ENCODE results near the gene NUPR1. TPM values are rescaled to one million over a fixed set of nuclear protein-coding genes. Genes with fewer than 3 reads are reported as not detected.

Gene NUPR1
- total RNA-seq, 2 experiments from 2014 or later: not detected

- no peak for TF ChIP-seq CTCF (IDR thresholded peaks at IDR 0.05)
- H3K36me3 Mint-ChIP-seq (ENCODE audit: low read depth): no peaks in the 10 kb centered on the region
- H3K27me3 Mint-ChIP-seq: no peaks in the 10 kb centered on the region
- H3K9me3 Mint-ChIP-seq: no peaks in the 10 kb centered on the region
- CTCF ChIA-PET: no interaction called here
- peaks cover 19% of the 10 kb centered on the region for H3K4me1 Mint-ChIP-seq (ENCODE audit: low read depth)
- ATAC-seq (no peak), DNase-seq (no peak)
- intact Hi-C loops (cut with micrococcal nuclease): no loop called here
- no peak overlapping the region for H3K4me3 Mint-ChIP-seq
- POLR2A ChIA-PET: no interaction called here
- no peak overlapping the region for H3K27ac Mint-ChIP-seq
Observed at GRCh38 chr16:28537964-28538732, 626 bp downstream of the NUPR1 start.

GRCh38 chr16:28537076-28537475 lies 1.7 kb downstream of the NUPR1 start:
- Mint-ChIP-seq H3K27ac (no peak overlapping the region), H3K27me3 (no peaks in the 10 kb centered on the region), H3K36me3 (ENCODE audit: low read depth) (no peaks in the 10 kb centered on the region), H3K4me3 (no peak overlapping the region), H3K4me1 (ENCODE audit: low read depth) (peaks cover 16% of the 10 kb centered on the region), H3K9me3 (no peaks in the 10 kb centered on the region)
- DNase-seq (no peak), ATAC-seq (no peak)
- no peak for TF ChIP-seq CTCF (IDR thresholded peaks at IDR 0.05)
- intact Hi-C loops (cut with micrococcal nuclease): no loop called here
- POLR2A ChIA-PET: no interaction called here
- CTCF ChIA-PET: no interaction called here

GRCh38 chr16:28534542-28535373 lies 4.0 kb downstream of the NUPR1 start:
- H3K4me3 Mint-ChIP-seq: no peak overlapping the region
- no peaks in the 10 kb centered on the region for H3K9me3 Mint-ChIP-seq
- intact Hi-C loops (cut with micrococcal nuclease): no loop called here
- H3K27me3 Mint-ChIP-seq: no peaks in the 10 kb centered on the region
- ATAC-seq (no peak), DNase-seq (no peak)
- no peak for TF ChIP-seq CTCF (IDR thresholded peaks at IDR 0.05)
- peaks cover 16% of the 10 kb centered on the region for H3K4me1 Mint-ChIP-seq (ENCODE audit: low read depth)
- H3K27ac Mint-ChIP-seq: peak overlapping the region; percentile 68
- ChIA-PET CTCF (interaction anchor here (1.4 kb wide), 1 partner anchor 13 kb away, joined by 4 read pairs; no protein-coding TSS in a partner anchor), POLR2A (interaction anchor here (0.9 to 1.1 kb wide), 2 partner anchors 11 to 19 kb away, joined by 3 read pairs; partner anchors contain the start of gene SGF29)
- H3K36me3 Mint-ChIP-seq (ENCODE audit: low read depth): no peaks in the 10 kb centered on the region

GRCh38 chr16:28532940-28533647 lies 5.7 kb downstream of the NUPR1 start:
- no peak for DNase-seq
- ATAC-seq: no peak
- no peaks in the 10 kb centered on the region for H3K9me3 Mint-ChIP-seq
- H3K4me1 Mint-ChIP-seq (ENCODE audit: low read depth): peaks cover 16% of the 10 kb centered on the region
- intact Hi-C loops (cut with micrococcal nuclease): no loop called here
- no peaks in the 10 kb centered on the region for H3K36me3 Mint-ChIP-seq (ENCODE audit: low read depth)
- ChIA-PET POLR2A (interaction anchor here (0.7 to 1.1 kb wide), 2 partner anchors 9 to 21 kb away, joined by 3 to 4 read pairs; no protein-coding TSS in a partner anchor), CTCF (interaction anchor here (1.0 to 1.4 kb wide), 2 partner anchors 9 to 15 kb away, joined by 3 to 4 read pairs; no protein-coding TSS in a partner anchor)
- no peak overlapping the region for H3K27ac Mint-ChIP-seq
- TF ChIP-seq CTCF (IDR thresholded peaks at IDR 0.05): no peak
- H3K4me3 Mint-ChIP-seq: no peak overlapping the region
- H3K27me3 Mint-ChIP-seq: no peaks in the 10 kb centered on the region

All from activated CD8-positive, alpha-beta T cell treated with anti-CD3 and anti-CD28 coated beads for 36 hours (primary cell).